Activated naive CD4-positive, alpha-beta T cell treated with anti-CD3 and anti-CD28 coated beads, Interleukin-2, amount 50 U/mL, for 72 hours (primary cell): ENCODE data around the gene CEACAM8. TPM values are rescaled to one million over a fixed set of nuclear protein-coding genes. Genes with fewer than 3 reads are reported as not detected.
"Not testable (repeated sequence)": the region's sequence is repeated elsewhere in the genome, so short reads cannot be mapped to it uniquely, and the experiment has no call there.

Experiments
- ATAC-seq, 2 donors: fragments of 150-1000 bp; cut with Tn5 transposase; 2 replicates each; pipeline ENCODE4 v1.10.0; 2021; ENCODE audit warnings: mild to moderate bottlenecking in 2 of 2, moderate library complexity in 2 of 2
- DNase-seq, 2 donors: peaks; one replicate each; pipeline ENCODE4 v3.0.0; 2021 to 2022; ENCODE audit warnings: low spot score in 2 of 2
- H3K27ac Mint-ChIP-seq, 2 donors: one replicate each; pipeline ENCODE4 v1.8.0; 2022; ENCODE audit warnings: mild to moderate bottlenecking in 2 of 2, mixed read lengths in 2 of 2
- H3K36me3 Mint-ChIP-seq, 2 donors: one replicate each; pipeline ENCODE4 v1.8.0; 2022; ENCODE audit warnings: mixed read lengths in 2 of 2
- H3K9me3 Mint-ChIP-seq, 2 donors: one replicate each; pipeline ENCODE4 v1.8.0; 2022; ENCODE audit warnings: mixed read lengths in 2 of 2
- total RNA-seq, 2 donors: library from RNA; stranded (reverse); gene quantifications; one replicate each; pipeline ENCODE4 v1.2.3, GENCODE V29; 2022

CEACAM8 gene
- total RNA-seq, 2 donors from 2014 or later = not detected

DNA sequence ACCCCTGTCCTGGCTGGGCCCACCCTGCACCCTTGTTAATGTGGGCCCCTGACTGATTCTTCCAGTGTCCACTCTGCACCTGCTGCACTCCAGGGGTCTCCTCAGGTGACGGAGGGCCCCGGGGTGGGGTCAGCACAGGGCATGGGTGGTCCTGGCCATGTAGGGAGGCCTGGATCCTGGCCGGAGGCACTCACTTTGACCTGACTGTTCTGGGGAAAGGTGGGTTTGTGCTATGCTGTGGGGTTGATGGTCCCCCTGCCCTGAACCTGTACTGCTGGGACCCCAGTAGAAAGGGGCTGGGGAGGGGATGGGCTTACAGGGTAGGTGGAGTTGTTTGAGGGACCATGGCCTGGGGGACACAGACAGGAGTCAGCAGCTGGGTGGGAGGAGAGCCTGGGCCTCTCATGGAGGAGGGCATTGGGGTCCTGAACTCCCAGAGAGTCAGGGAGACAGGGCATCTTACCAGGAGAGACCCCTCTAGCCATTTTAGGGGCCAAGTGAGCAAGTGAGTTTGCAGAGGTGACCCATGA lies 40.6 kb downstream of the CEACAM8 start:
- Mint-ChIP-seq H3K27ac (no peak overlapping the region), H3K36me3 (peaks cover 5 to 8% of the 10 kb centered on the region in 2 donors), H3K9me3 (peaks cover 5 to 6% of the 10 kb centered on the region in 2 donors)
- no peak for DNase-seq
- no peak for ATAC-seq

DNA sequence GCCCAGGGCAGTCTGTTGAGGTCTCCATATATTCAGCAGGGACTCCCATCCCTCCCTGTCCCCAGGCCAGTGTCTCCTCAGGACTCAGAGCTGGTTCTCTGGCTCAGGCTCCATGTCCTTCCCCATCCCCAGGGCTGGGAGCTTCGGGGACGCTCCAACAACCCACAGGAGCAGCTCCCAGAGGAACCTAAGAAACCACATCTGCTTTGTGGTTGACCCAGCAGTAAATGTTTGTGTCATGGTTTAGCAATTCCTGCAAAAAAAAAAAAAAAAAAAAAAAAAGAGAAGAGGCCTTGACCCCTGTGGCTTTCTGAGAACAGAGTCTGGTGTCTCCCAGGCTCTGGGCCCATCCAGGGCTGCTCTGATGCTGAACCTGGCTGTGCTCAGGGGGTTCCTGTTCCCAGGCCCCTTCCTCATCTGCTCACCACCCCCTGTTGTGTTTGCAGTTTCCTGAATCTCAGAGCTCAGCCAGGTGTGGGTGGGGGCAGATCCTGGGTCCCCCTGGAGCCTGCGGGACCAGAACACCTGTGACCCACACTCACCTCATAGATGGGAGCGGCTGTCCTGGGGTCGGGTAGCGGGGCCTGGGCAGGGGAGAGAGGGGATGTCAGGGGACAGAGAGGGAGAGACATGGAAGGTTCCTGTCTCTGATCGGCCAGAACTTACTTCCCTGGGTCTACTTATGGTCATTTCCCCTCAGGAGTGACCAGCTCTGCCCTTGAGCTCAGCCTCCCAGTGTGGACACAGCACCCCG lies 41.3 kb downstream of the CEACAM8 start:
- H3K27ac Mint-ChIP-seq = no peak overlapping the region
- peaks cover 8 to 9% of the 10 kb centered on the region in 2 donors for H3K36me3 Mint-ChIP-seq
- ATAC-seq = no peak
- DNase-seq = no peak
- H3K9me3 Mint-ChIP-seq = peaks cover 6 to 12% of the 10 kb centered on the region in 2 donors

GRCh38 chr19:42552086-42553065 lies 42.3 kb downstream of the CEACAM8 start:
- no peak for DNase-seq
- no peak overlapping the region for H3K27ac Mint-ChIP-seq
- ATAC-seq = no peak
- peaks cover 6 to 12% of the 10 kb centered on the region in 2 donors for H3K9me3 Mint-ChIP-seq
- H3K36me3 Mint-ChIP-seq = peaks cover 8 to 9% of the 10 kb centered on the region in 2 donors

- ATAC-seq, H3K27ac Mint-ChIP-seq, DNase-seq, H3K36me3 Mint-ChIP-seq: not testable (repeated sequence)
- H3K9me3 Mint-ChIP-seq = peaks cover 6 to 12% of the 10 kb centered on the region in 2 donors
Measured at GRCh38 chr19:42550521-42550920, 44.2 kb downstream of the CEACAM8 start.

- not testable (repeated sequence) for H3K27ac Mint-ChIP-seq, DNase-seq, H3K36me3 Mint-ChIP-seq, ATAC-seq
- peaks cover 6 to 12% of the 10 kb centered on the region in 2 donors for H3K9me3 Mint-ChIP-seq
Measured at GRCh38 chr19:42549067-42549466, 45.7 kb downstream of the CEACAM8 start.

- no peak for ATAC-seq
- peaks cover 6 to 12% of the 10 kb centered on the region in 2 donors for H3K9me3 Mint-ChIP-seq
- DNase-seq = no peak
- H3K27ac Mint-ChIP-seq = no peak overlapping the region
- H3K36me3 Mint-ChIP-seq = peaks cover 8 to 9% of the 10 kb centered on the region in 2 donors
Measured at GRCh38 chr19:42548552-42548951, 46.2 kb downstream of the CEACAM8 start.

DNA sequence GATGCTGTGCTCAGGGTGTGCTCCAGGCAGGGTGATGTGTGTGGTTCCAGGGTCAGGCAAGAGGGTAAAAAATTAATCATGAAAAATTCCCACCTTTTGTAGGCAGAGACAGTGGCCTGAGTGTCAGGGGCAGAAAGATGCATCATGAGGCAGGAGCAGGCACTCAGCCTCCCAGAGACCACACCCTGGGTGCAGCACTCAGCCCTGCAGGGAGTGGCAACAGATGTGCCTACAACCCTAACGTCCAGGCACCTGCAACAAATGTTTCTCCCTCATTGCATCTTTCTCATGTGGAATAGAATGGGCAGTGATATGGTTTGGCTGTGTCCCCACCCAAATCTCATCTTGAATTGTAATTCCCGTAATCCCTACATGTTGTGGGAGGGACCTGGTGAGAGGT lies 46.8 kb downstream of the CEACAM8 start:
- ATAC-seq (no peak), DNase-seq (no peak)
- H3K36me3 Mint-ChIP-seq = peaks cover 8 to 9% of the 10 kb centered on the region in 2 donors
- H3K9me3 Mint-ChIP-seq = peaks cover 6 to 12% of the 10 kb centered on the region in 2 donors
- no peak overlapping the region for H3K27ac Mint-ChIP-seq

DNA sequence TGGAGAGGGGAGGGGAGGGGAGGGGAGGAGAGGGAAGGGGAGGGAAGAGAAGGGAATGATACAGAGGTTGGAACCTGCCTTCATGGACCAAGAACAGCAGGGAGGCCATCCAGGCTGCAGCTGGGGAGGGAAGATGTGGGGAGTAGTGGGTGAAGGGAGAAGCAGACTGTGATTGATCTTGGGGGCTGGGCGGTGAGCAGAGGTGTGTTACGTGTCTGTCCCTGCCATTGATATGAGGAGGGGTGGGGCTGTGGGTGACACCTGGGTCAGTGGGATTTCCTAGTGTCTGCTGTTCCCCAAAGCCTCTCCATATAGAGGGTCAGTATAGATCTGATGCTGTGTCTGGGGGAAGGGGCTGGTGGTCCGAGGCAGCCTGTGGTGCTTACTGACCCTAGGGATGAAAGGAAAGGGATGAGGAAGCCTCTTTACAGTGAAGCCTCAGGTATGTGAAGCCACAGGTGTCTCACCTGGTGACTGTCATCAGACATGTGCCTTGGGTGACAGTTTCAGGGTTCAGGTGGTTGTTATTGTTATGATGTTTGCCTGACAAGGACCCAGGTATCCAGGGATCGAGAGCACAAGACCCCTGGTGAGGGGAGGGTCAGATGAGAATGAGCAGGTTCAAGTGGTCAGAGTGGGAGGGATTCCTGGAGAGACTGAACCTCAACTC lies 47.8 kb downstream of the CEACAM8 start:
- H3K36me3 Mint-ChIP-seq = peaks cover 8 to 9% of the 10 kb centered on the region in 2 donors
- H3K9me3 Mint-ChIP-seq = peaks cover 6 to 12% of the 10 kb centered on the region in 2 donors
- ATAC-seq = no peak
- DNase-seq = no peak
- peak overlapping the region in 1 of 2 donors; percentile 54 for H3K27ac Mint-ChIP-seq

GRCh38 chr19:42544146-42544545 lies 50.6 kb downstream of the CEACAM8 start:
- H3K36me3 Mint-ChIP-seq = peaks cover 0 to 4% of the 10 kb centered on the region in 2 donors
- ATAC-seq (no peak), DNase-seq (no peak)
- H3K9me3 Mint-ChIP-seq = peaks cover 2 to 7% of the 10 kb centered on the region in 2 donors
- H3K27ac Mint-ChIP-seq = no peak overlapping the region

GRCh38 chr19:42542791-42543190 lies 51.9 kb downstream of the CEACAM8 start:
- DNase-seq (no peak), ATAC-seq (no peak)
- H3K9me3 Mint-ChIP-seq = no peaks in the 10 kb centered on the region
- H3K36me3 Mint-ChIP-seq = no peaks in the 10 kb centered on the region
- no peak overlapping the region for H3K27ac Mint-ChIP-seq

- Mint-ChIP-seq H3K9me3 (no peaks in the 10 kb centered on the region), H3K27ac (no peak overlapping the region), H3K36me3 (no peaks in the 10 kb centered on the region)
- ATAC-seq = no peak
- DNase-seq = no peak
Measured at GRCh38 chr19:42540071-42540553, 54.6 kb downstream of the CEACAM8 start.

DNA sequence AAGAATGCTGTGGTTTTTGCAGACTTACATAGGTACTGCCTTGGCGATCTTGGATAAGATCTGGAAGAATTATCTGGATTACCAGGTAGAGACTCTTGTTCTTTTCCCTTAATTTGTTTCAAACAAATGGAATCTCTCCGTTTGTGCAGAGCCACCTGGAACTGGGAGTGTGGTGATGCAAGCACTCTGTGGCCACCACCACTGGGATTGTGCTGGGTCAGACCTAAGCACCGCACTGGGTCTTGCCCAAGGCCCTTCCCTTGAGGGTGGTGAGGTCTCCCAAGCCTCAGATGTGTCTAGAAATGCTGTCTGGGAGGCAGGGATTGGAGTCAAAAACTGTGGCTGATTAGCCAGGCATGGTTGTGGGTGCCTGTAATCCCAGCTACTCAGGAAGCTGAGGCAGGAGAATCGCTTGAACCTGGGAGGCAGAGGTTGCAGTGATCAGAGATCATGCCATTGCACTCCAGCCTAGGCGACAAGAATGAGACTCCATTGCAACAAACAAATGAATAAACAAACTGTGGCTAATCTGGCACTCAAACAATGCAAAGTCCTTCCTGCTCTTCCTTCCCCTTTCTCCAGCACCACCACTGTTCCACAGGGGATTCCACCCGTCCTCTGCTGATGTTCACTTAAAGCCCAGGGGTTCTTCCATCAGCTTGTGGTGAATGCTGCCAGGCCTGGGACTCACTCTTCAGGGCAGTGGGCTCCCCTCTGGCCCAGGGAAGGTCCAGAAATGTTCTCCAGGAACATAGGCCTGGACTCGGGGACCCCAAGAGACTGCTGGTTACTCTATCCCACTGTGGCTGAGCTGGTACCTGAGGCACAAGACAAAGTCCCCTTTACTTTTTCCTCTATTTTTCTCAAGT lies 55.6 kb downstream of the CEACAM8 start:
- Mint-ChIP-seq H3K9me3 (no peaks in the 10 kb centered on the region), H3K36me3 (no peaks in the 10 kb centered on the region), H3K27ac (no peak overlapping the region)
- no peak for DNase-seq
- no peak for ATAC-seq

DNA sequence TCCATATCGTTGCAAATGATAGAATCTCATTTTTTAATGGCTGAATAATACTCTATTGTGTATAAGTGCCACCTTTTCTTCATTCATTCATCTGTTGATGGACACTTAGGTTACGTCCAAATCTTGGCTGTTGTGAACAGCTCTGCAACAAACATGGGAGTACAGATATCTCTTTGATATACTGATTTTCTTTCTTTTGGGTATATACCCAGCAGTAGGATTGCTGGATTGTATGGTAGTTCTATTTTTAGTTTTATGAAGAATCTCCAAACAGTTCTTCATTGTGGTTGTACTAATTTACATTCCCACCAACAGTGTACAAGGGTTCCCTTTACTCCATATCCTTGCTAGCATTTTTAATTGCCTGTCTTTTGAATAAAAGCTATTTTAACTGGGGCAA lies 59.4 kb downstream of the CEACAM8 start:
- H3K27ac Mint-ChIP-seq, H3K36me3 Mint-ChIP-seq, ATAC-seq: not testable (repeated sequence)

DNA sequence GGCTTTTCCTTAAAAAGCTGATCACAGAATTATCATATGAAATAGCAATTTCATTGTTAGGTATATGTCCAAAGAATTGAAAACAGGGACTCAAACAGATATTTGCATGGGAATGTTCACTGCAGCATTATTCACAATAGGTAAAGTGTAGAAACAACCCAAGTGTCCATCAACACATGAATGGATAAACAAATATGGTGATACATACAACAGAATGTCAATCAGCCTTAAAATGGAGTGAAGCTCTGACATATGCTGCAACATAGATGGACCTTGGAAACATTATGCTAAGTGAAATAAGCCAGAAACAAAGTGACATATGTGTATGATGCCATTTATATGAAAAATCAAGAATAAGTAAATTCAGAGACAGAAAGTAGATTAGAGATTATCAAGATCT lies 60.3 kb downstream of the CEACAM8 start:
- Mint-ChIP-seq H3K36me3 (no peaks in the 10 kb centered on the region), H3K27ac (no peak overlapping the region), H3K9me3 (no peaks in the 10 kb centered on the region)
- no peak for DNase-seq
- no peak for ATAC-seq

More for the DNA sequence above, 59.4 kb downstream of the CEACAM8 start:
- H3K9me3 Mint-ChIP-seq, DNase-seq: not testable (repeated sequence)

- ATAC-seq = no peak
- DNase-seq = no peak
- Mint-ChIP-seq H3K27ac (no peak overlapping the region), H3K36me3 (no peaks in the 10 kb centered on the region), H3K9me3 (no peaks in the 10 kb centered on the region)
Measured at GRCh38 chr19:42532891-42533290, 61.8 kb downstream of the CEACAM8 start.
